Liver (tissue), 3 donors: ENCODE results near the gene CS.
A peak's percentile ranks its signal among the peaks of the same experiment; 100 is the strongest.

ENCODE experiments used
- NR2F2 ChIP-seq: IDR thresholded peaks from 2 replicates; pipeline ENCODE4 v1.6.1; 2016; ENCODE audit warnings: antibody characterized with exemption
- TAF1 ChIP-seq: conservative IDR thresholded peaks from 2 replicates; pipeline ENCODE4 v1.6.1; 2016; ENCODE audit warnings: antibody characterized with exemption, mild to moderate bottlenecking
- YY1 ChIP-seq: IDR thresholded peaks from 2 replicates; pipeline ENCODE4 v1.6.1; 2016; ENCODE audit warnings: antibody characterized with exemption, mild to moderate bottlenecking
- TF ChIP-seq, protein P1 (sequence below): fragments of 150-350 bp; IDR thresholded peaks from 2 replicates; pipeline ENCODE4 v1.5.1; 2017; ENCODE audit warnings: improper control_type of control experiment, low read depth, low read length; ENCODE audit not compliant: missing input control
- TF ChIP-seq, protein P2 (sequence below): IDR thresholded peaks from 2 replicates; pipeline ENCODE4 v1.6.1; 2016; ENCODE audit warnings: antibody characterized with exemption, mild to moderate bottlenecking
- TF ChIP-seq, protein P3 (sequence below): IDR thresholded peaks from 2 replicates; pipeline ENCODE4 v1.6.1; 2016; ENCODE audit warnings: antibody characterized with exemption
- donor health status: healthy.
- donor health status: healthy.

DNA sequence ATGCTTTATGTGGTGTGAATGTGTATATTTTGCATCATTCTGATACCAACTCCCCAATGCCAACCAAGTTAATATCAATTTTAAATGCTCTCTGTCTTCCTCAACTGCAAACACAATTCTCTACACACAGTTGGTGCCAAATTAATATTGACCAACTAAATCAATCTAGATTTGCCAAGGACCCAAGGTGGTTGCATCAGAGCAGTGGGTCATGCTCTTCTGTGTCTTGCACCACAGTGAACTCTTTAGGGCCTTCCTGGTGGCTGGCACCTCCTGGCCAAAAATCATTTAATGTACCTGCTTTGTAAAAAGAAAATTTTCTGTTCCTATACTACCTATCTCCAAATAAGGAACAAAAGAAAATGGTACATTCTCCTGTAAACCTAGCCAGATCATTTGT is 19.3 kb downstream of the CS start:
- TF ChIP-seq, protein P1, sequence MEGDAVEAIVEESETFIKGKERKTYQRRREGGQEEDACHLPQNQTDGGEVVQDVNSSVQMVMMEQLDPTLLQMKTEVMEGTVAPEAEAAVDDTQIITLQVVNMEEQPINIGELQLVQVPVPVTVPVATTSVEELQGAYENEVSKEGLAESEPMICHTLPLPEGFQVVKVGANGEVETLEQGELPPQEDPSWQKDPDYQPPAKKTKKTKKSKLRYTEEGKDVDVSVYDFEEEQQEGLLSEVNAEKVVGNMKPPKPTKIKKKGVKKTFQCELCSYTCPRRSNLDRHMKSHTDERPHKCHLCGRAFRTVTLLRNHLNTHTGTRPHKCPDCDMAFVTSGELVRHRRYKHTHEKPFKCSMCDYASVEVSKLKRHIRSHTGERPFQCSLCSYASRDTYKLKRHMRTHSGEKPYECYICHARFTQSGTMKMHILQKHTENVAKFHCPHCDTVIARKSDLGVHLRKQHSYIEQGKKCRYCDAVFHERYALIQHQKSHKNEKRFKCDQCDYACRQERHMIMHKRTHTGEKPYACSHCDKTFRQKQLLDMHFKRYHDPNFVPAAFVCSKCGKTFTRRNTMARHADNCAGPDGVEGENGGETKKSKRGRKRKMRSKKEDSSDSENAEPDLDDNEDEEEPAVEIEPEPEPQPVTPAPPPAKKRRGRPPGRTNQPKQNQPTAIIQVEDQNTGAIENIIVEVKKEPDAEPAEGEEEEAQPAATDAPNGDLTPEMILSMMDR: no peak
- TF ChIP-seq, protein P2, sequence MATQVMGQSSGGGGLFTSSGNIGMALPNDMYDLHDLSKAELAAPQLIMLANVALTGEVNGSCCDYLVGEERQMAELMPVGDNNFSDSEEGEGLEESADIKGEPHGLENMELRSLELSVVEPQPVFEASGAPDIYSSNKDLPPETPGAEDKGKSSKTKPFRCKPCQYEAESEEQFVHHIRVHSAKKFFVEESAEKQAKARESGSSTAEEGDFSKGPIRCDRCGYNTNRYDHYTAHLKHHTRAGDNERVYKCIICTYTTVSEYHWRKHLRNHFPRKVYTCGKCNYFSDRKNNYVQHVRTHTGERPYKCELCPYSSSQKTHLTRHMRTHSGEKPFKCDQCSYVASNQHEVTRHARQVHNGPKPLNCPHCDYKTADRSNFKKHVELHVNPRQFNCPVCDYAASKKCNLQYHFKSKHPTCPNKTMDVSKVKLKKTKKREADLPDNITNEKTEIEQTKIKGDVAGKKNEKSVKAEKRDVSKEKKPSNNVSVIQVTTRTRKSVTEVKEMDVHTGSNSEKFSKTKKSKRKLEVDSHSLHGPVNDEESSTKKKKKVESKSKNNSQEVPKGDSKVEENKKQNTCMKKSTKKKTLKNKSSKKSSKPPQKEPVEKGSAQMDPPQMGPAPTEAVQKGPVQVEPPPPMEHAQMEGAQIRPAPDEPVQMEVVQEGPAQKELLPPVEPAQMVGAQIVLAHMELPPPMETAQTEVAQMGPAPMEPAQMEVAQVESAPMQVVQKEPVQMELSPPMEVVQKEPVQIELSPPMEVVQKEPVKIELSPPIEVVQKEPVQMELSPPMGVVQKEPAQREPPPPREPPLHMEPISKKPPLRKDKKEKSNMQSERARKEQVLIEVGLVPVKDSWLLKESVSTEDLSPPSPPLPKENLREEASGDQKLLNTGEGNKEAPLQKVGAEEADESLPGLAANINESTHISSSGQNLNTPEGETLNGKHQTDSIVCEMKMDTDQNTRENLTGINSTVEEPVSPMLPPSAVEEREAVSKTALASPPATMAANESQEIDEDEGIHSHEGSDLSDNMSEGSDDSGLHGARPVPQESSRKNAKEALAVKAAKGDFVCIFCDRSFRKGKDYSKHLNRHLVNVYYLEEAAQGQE: no peak
- TF ChIP-seq TAF1: no peak
- TF ChIP-seq YY1: peak; percentile 44
- TF ChIP-seq, protein P3, sequence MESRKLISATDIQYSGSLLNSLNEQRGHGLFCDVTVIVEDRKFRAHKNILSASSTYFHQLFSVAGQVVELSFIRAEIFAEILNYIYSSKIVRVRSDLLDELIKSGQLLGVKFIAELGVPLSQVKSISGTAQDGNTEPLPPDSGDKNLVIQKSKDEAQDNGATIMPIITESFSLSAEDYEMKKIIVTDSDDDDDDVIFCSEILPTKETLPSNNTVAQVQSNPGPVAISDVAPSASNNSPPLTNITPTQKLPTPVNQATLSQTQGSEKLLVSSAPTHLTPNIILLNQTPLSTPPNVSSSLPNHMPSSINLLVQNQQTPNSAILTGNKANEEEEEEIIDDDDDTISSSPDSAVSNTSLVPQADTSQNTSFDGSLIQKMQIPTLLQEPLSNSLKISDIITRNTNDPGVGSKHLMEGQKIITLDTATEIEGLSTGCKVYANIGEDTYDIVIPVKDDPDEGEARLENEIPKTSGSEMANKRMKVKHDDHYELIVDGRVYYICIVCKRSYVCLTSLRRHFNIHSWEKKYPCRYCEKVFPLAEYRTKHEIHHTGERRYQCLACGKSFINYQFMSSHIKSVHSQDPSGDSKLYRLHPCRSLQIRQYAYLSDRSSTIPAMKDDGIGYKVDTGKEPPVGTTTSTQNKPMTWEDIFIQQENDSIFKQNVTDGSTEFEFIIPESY: peak; percentile 48
- TF ChIP-seq NR2F2: no peak
